ENCODE results near the gene SLC39A6. TPM values are rescaled to one million over a fixed set of nuclear protein-coding genes. Genes with fewer than 3 reads are reported as not detected.
"Not testable (repeated sequence)": the region's sequence is repeated elsewhere in the genome, so short reads cannot be mapped to it uniquely, and the experiment has no call there.

Gene SLC39A6
- total RNA-seq, 1 experiment from 2014 or later = 20.3 TPM

DNA sequence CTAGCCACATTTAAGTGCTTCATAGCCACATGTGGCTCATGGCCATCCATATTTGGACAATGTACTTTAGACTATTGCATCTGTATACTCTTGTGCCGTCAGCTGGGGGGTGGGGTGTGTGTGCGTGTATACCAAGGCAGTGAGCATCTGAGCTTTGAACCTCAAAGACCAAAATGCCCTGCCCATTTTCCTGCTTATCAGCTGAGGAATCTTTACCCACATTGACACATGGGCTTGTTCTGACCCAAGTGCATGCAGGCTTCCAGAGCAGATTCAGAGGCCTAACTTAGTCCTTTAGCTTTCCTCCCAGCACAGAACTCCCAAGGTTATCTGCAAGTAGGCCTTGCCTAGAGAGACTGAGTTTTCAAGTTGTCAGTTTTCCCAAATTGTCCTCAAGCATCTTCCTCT, 47.0 kb upstream of the SLC39A6 start:
- no peak overlapping the region for H3K27ac ChIP-seq
- TF ChIP-seq EZH2 (IDR thresholded peaks at IDR 0.05; ENCODE audit: low read depth) = no peak
- TF ChIP-seq, protein P1, sequence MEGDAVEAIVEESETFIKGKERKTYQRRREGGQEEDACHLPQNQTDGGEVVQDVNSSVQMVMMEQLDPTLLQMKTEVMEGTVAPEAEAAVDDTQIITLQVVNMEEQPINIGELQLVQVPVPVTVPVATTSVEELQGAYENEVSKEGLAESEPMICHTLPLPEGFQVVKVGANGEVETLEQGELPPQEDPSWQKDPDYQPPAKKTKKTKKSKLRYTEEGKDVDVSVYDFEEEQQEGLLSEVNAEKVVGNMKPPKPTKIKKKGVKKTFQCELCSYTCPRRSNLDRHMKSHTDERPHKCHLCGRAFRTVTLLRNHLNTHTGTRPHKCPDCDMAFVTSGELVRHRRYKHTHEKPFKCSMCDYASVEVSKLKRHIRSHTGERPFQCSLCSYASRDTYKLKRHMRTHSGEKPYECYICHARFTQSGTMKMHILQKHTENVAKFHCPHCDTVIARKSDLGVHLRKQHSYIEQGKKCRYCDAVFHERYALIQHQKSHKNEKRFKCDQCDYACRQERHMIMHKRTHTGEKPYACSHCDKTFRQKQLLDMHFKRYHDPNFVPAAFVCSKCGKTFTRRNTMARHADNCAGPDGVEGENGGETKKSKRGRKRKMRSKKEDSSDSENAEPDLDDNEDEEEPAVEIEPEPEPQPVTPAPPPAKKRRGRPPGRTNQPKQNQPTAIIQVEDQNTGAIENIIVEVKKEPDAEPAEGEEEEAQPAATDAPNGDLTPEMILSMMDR (conservative IDR thresholded peaks at IDR 0.05) = no peak
- no TSS peak for BruUV-seq (replicated peaks)
- peaks cover 16% of the 10 kb centered on the region; the same call in 1 of the 2 replicates for H3K36me3 ChIP-seq (ENCODE audit: low read depth)
- H3K9me3 ChIP-seq (ENCODE audit: insufficient read depth, low read depth) = no peaks in the 10 kb centered on the region
- intact Hi-C loops (cut with micrococcal nuclease; ENCODE audit: unreplicated experiment) = no loop called here
- H3K4me3 ChIP-seq = no peak overlapping the region
- H2AFZ ChIP-seq = no peak overlapping the region
- H3K79me2 ChIP-seq (ENCODE audit: low read depth) = no peaks in the 10 kb centered on the region
- no peaks in the 10 kb centered on the region for H3K4me1 ChIP-seq (replicated peaks; ENCODE audit: insufficient read depth)
- H3F3A ChIP-seq (ENCODE audit: insufficient read depth, low read depth) = no peaks in the 10 kb centered on the region
- no peaks in the 10 kb centered on the region for H3K27me3 ChIP-seq (ENCODE audit: insufficient read depth, low read depth)
- CTCF ChIA-PET = no interaction called here
- H3K9me2 ChIP-seq (ENCODE audit: insufficient read depth) = no peaks in the 10 kb centered on the region
- POLR2A ChIA-PET (ENCODE audit: unreplicated experiment) = no interaction called here
- H4K20me1 ChIP-seq (ENCODE audit: insufficient read depth) = no peaks in the 10 kb centered on the region
- H3K4me2 ChIP-seq = no peak overlapping the region
- DNase-seq = no peak

DNA sequence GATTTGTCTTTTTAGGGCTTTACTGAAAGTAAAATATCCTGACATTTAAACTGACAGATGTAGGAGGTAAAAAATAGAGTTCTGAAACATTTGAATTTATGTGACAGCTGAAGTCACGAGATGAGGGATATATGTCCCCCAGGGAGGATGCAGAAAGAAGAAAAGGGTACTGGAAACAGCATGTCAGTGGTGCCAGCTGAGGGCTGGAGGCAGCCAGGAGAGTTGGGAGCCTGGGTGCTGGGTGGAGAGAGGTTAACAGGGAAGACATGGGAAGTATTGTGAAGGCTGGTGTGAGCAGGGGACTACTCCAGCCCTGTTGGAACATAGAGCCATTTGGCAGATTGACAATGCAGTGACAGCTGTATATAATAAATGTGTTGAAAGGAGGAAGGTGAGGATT, 46.3 kb upstream of the SLC39A6 start:
- intact Hi-C loops (cut with micrococcal nuclease; ENCODE audit: unreplicated experiment) = no loop called here
- no peaks in the 10 kb centered on the region for H3K27me3 ChIP-seq (ENCODE audit: insufficient read depth, low read depth)
- TF ChIP-seq EZH2 (IDR thresholded peaks at IDR 0.05; ENCODE audit: low read depth) = no peak
- TF ChIP-seq, protein P1 (conservative IDR thresholded peaks at IDR 0.05) = no peak
- no peak overlapping the region for H3K4me3 ChIP-seq
- no peaks in the 10 kb centered on the region for H3K9me3 ChIP-seq (ENCODE audit: insufficient read depth, low read depth)
- H3K36me3 ChIP-seq (ENCODE audit: low read depth) = peaks cover 22% of the 10 kb centered on the region; the same call in 1 of the 2 replicates
- no peak overlapping the region for H3K27ac ChIP-seq
- no peak overlapping the region for H3K4me2 ChIP-seq
- BruUV-seq (replicated peaks) = no TSS peak
- no peaks in the 10 kb centered on the region for H3K79me2 ChIP-seq (ENCODE audit: low read depth)
- H3K9me2 ChIP-seq (ENCODE audit: insufficient read depth) = no peaks in the 10 kb centered on the region
- H2AFZ ChIP-seq = no peak overlapping the region
- ChIA-PET POLR2A (ENCODE audit: unreplicated experiment) (no interaction called here), CTCF (no interaction called here)
- H3F3A ChIP-seq (ENCODE audit: insufficient read depth, low read depth) = no peaks in the 10 kb centered on the region
- H4K20me1 ChIP-seq (ENCODE audit: insufficient read depth) = no peaks in the 10 kb centered on the region
- no peak for DNase-seq
- H3K4me1 ChIP-seq (replicated peaks; ENCODE audit: insufficient read depth) = no peaks in the 10 kb centered on the region

DNA sequence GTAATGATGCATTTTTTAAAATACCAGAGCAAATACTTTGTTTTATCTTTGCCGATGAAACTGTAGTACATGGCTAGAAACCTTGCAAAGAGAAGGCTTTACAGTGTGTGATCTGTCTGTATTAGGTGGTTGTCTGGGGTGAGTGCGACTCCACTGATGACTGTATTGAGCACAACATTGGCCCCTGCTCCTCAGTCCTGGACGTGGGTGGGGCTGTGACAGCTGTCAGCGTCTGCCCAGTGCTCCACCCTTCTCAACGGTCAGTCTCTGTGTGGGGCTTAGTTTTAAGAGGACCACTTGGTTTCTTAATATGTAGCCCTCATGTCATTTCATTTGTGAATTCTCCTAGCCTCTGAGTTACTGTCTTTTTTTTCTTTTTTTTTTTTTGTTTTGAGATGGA, 40.8 kb upstream of the SLC39A6 start:
- CTCF ChIA-PET = no interaction called here
- peaks cover 25% of the 10 kb centered on the region for H3K36me3 ChIP-seq (ENCODE audit: low read depth)

DNA sequence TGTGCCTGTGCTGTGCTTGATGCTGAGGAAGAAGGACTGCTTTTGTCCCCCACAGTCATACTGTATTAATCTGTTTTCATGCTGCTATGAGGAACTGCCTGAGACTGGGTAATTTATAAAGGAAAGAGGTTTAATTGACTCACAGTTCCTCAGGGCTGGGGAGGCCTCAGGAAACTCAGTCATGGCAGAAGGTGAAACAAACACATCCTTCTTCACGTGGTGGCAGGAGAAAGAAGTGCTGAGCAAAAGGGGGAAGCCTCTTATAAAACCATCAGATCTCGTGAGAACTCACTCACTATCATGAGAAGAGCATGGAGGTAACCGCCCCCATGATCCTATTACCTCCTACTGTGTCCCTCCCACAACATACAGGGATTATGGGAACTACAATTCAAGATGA, 39.2 kb upstream of the SLC39A6 start:
- H4K20me1 ChIP-seq (ENCODE audit: insufficient read depth); H3K27me3 ChIP-seq (ENCODE audit: insufficient read depth, low read depth); H3K4me2 ChIP-seq; H2AFZ ChIP-seq; H3K4me1 ChIP-seq (replicated peaks; ENCODE audit: insufficient read depth); H3K27ac ChIP-seq; intact Hi-C loops (cut with micrococcal nuclease; ENCODE audit: unreplicated experiment); CTCF ChIA-PET; DNase-seq; H3K9me3 ChIP-seq (ENCODE audit: insufficient read depth, low read depth); POLR2A ChIA-PET (ENCODE audit: unreplicated experiment); H3F3A ChIP-seq (ENCODE audit: insufficient read depth, low read depth); BruUV-seq (replicated peaks); H3K79me2 ChIP-seq (ENCODE audit: low read depth); H3K9me2 ChIP-seq (ENCODE audit: insufficient read depth); H3K4me3 ChIP-seq: not testable (repeated sequence)
- peaks cover 27% of the 10 kb centered on the region for H3K36me3 ChIP-seq (ENCODE audit: low read depth)

More for the DNA sequence above, 40.8 kb upstream of the SLC39A6 start:
- Histone ChIP-seq H3K79me2 (ENCODE audit: low read depth) (no peaks in the 10 kb centered on the region), H3K4me2 (no peak overlapping the region), H3K27me3 (ENCODE audit: insufficient read depth, low read depth) (no peaks in the 10 kb centered on the region), H3K9me3 (ENCODE audit: insufficient read depth, low read depth) (no peaks in the 10 kb centered on the region), H2AFZ (no peak overlapping the region), H3K4me1 (replicated peaks; ENCODE audit: insufficient read depth) (no peaks in the 10 kb centered on the region), H3K4me3 (no peak overlapping the region), H3K9me2 (ENCODE audit: insufficient read depth) (no peaks in the 10 kb centered on the region), H3K27ac (no peak overlapping the region), H3F3A (ENCODE audit: insufficient read depth, low read depth) (no peaks in the 10 kb centered on the region), H4K20me1 (ENCODE audit: insufficient read depth) (no peaks in the 10 kb centered on the region)
- no peak for DNase-seq
- intact Hi-C loops (cut with micrococcal nuclease; ENCODE audit: unreplicated experiment) = no loop called here
- POLR2A ChIA-PET (ENCODE audit: unreplicated experiment) = no interaction called here
- BruUV-seq (replicated peaks) = no TSS peak
- TF ChIP-seq, protein P1 (conservative IDR thresholded peaks at IDR 0.05) = no peak
- TF ChIP-seq EZH2 (IDR thresholded peaks at IDR 0.05; ENCODE audit: low read depth) = no peak

Data from PC-9 (cell line).